H1 (cell line): ENCODE results near the gene NDUFB6. TPM values are rescaled to one million over a fixed set of nuclear protein-coding genes. Genes with fewer than 3 reads are reported as not detected.

Experiments
- CTCF ChIA-PET: fragments of 300-600 bp; sonication (Branson Sonifier 250); formaldehyde crosslinking; loops from one replicate; lab custom pipeline; 2021; ENCODE audit not compliant: partially characterized antibody; lab: Charles Lee
- POLR2A ChIA-PET: fragments of 300-600 bp; sonication (Branson Sonifier 250); formaldehyde crosslinking; loops from one replicate; lab custom pipeline; 2021; ENCODE audit warnings: inconsistent platforms; ENCODE audit not compliant: partially characterized antibody; lab: Charles Lee
- DNase-seq, 2 experiments: peaks; one replicate each; pipeline versions ENCODE4 v3.0.0 to v3.0.0-alpha.2; 2010 to 2022; ENCODE audit warnings: low spot score in 2 of 2, low read depth in 1 of 2, mixed read lengths in 1 of 2
- FAIRE-seq: peaks from 2 replicates; lab custom pipeline; 2011; peaks lifted over from hg19 to GRCh38; lab: Jason Lieb, UNC
- H2AFZ ChIP-seq: 2 replicates; pipeline ENCODE4 v1.8.1; 2012; ENCODE audit warnings: low read length, inconsistent platforms
- H2AK5ac ChIP-seq: 2 replicates; pipeline ENCODE4 v1.6.1; 2013; ENCODE audit warnings: low read depth, low read length
- H2BK120ac ChIP-seq: replicated peaks from 2 replicates; pipeline ENCODE3; 2013; ENCODE audit warnings: low read depth, low read length, inconsistent platforms
- H2BK12ac ChIP-seq: 2 replicates; pipeline ENCODE4 v1.6.1; 2013; ENCODE audit warnings: low read depth, low read length
- H2BK15ac ChIP-seq: 2 replicates; pipeline ENCODE4 v1.6.1; 2013; ENCODE audit warnings: low read length
- H2BK20ac ChIP-seq: 2 replicates; pipeline ENCODE4 v1.6.1; 2013; ENCODE audit warnings: low read length
- H2BK5ac ChIP-seq: 2 replicates; pipeline ENCODE4 v1.6.1; 2013; ENCODE audit warnings: low read depth, low read length
- H3K14ac ChIP-seq: 2 replicates; pipeline ENCODE4 v1.6.1; 2013; ENCODE audit warnings: inconsistent platforms; ENCODE audit not compliant: insufficient read length
- H3K18ac ChIP-seq: 2 replicates; pipeline ENCODE4 v1.6.1; 2013; ENCODE audit warnings: low read length; ENCODE audit errors: extremely low read depth
- H3K23ac ChIP-seq: 2 replicates; pipeline ENCODE4 v1.6.1; 2013; ENCODE audit warnings: inconsistent platforms; ENCODE audit not compliant: insufficient read length
- H3K23me2 ChIP-seq: 2 replicates; pipeline ENCODE4 v1.6.1; 2013; ENCODE audit warnings: low read depth, low read length
- H3K27ac ChIP-seq: 2 replicates; pipeline ENCODE4 v1.6.1; 2011; ENCODE audit warnings: low read depth, low read length, inconsistent platforms
- H3K27me3 ChIP-seq, 4 experiments: replicated peaks in 1 of 4; 1 replicate in 1 of 4; 2 replicates in 3 of 4; pipeline versions ENCODE4 v1.6.1 to v1.8.1; 2011 to 2013; ENCODE audit warnings: low read length in 3 of 4, mild to moderate bottlenecking in 3 of 4, inconsistent platforms in 2 of 4, mixed read lengths in 2 of 4, moderate library complexity in 1 of 4; ENCODE audit not compliant: control insufficient read depth in 3 of 4, insufficient read depth in 3 of 4; ENCODE audit errors: extremely low read depth in 1 of 4
- H3K36me3 ChIP-seq, 4 experiments: 2 replicates each; pipeline versions ENCODE4 v1.6.1 to v1.8.1; 2011 to 2013; ENCODE audit warnings: mild to moderate bottlenecking in 4 of 4, low read length in 3 of 4, moderate library complexity in 2 of 4, control low read depth in 1 of 4, inconsistent platforms in 1 of 4; ENCODE audit not compliant: insufficient read depth in 4 of 4, control insufficient read depth in 2 of 4
- H3K4ac ChIP-seq: replicated peaks from 2 replicates; pipeline ENCODE3; 2013; ENCODE audit warnings: low read length, low read depth, mixed read lengths, inconsistent platforms; ENCODE audit not compliant: insufficient read length
- H3K4me1 ChIP-seq, 4 experiments: replicated peaks in 1 of 4; 1 replicate in 1 of 4; 2 replicates in 3 of 4; pipeline versions ENCODE4 v1.6.1 to v1.8.1; 2011 to 2013; ENCODE audit warnings: low read length in 3 of 4, inconsistent platforms in 2 of 4, mixed read lengths in 1 of 4; ENCODE audit not compliant: insufficient read depth in 4 of 4, control insufficient read depth in 3 of 4
- H3K4me2 ChIP-seq, 2 experiments: 2 replicates each; pipeline versions ENCODE4 v1.6.1 to v1.8.1; 2011 to 2013; ENCODE audit warnings: low read depth in 2 of 2, low read length in 2 of 2, control low read depth in 1 of 2, inconsistent platforms in 1 of 2, mild to moderate bottlenecking in 1 of 2; ENCODE audit not compliant: insufficient read depth in 1 of 2
- H3K4me3 ChIP-seq, 4 experiments: fragments of 200-600, 300-600 bp in 1 of 4; sonication (generic), shearing (Covaris generic), sonication (Bioruptor Twin) in 1 of 4; 2 replicates each; pipeline versions ENCODE4 v1.5.1 to v1.8.1; 2011 to 2016; ENCODE audit warnings: low read length in 4 of 4, low read depth in 3 of 4, control low read depth in 2 of 4, inconsistent platforms in 2 of 4, mild to moderate bottlenecking in 2 of 4, mixed read lengths in 1 of 4, moderate library complexity in 1 of 4; ENCODE audit not compliant: insufficient read depth in 2 of 4; ENCODE audit errors: extremely low read depth in 1 of 4
- H3K56ac ChIP-seq: replicated peaks from 2 replicates; pipeline ENCODE3; 2013; ENCODE audit warnings: low read depth, mild to moderate bottlenecking, mixed read lengths, low read length, inconsistent platforms; ENCODE audit not compliant: insufficient read length
- H3K79me1 ChIP-seq: 2 replicates; pipeline ENCODE4 v1.6.1; 2013; ENCODE audit warnings: low read depth, low read length, control low read depth
- H3K79me2 ChIP-seq, 2 experiments: 2 replicates each; pipeline versions ENCODE4 v1.6.1 to v1.8.1; 2012 to 2013; ENCODE audit warnings: low read length in 2 of 2, mild to moderate bottlenecking in 2 of 2, inconsistent platforms in 1 of 2; ENCODE audit not compliant: insufficient read depth in 2 of 2, control insufficient read depth in 1 of 2
- H3K9ac ChIP-seq, 4 experiments: replicated peaks in 1 of 4; 1 replicate in 1 of 4; 2 replicates in 3 of 4; pipeline versions ENCODE4 v1.6.1 to v1.8.1; 2011 to 2013; ENCODE audit warnings: low read depth in 3 of 4, low read length in 3 of 4, control low read depth in 2 of 4, mild to moderate bottlenecking in 2 of 4, moderate library complexity in 2 of 4, inconsistent platforms in 1 of 4; ENCODE audit errors: extremely low read depth in 1 of 4
- H3K9me3 ChIP-seq, 2 experiments: 2 replicates each; pipeline versions ENCODE4 v1.6.1 to v1.8.1; 2012 to 2013; ENCODE audit warnings: mild to moderate bottlenecking in 2 of 2, moderate library complexity in 2 of 2, control low read depth in 1 of 2, inconsistent platforms in 1 of 2, low read depth in 1 of 2, low read length in 1 of 2, mixed read lengths in 1 of 2; ENCODE audit not compliant: insufficient read depth in 2 of 2
- H4K20me1 ChIP-seq, 2 experiments: replicated peaks in 1 of 2; 2 replicates each; pipeline versions ENCODE3 to v1.8.1; 2011 to 2013; ENCODE audit warnings: inconsistent platforms in 2 of 2, low read length in 2 of 2, mild to moderate bottlenecking in 1 of 2; ENCODE audit not compliant: insufficient read depth in 2 of 2, control insufficient read depth in 1 of 2
- H4K5ac ChIP-seq: 2 replicates; pipeline ENCODE4 v1.6.1; 2013; ENCODE audit warnings: low read length, low read depth, mixed read lengths, inconsistent platforms; ENCODE audit not compliant: insufficient read length
- H4K8ac ChIP-seq: 2 replicates; pipeline ENCODE4 v1.8.0; 2013; ENCODE audit warnings: mild to moderate bottlenecking, moderate library complexity, low read length, inconsistent platforms; ENCODE audit not compliant: insufficient read depth; ENCODE audit errors: extremely low read depth
- H4K91ac ChIP-seq: replicated peaks from 2 replicates; pipeline ENCODE3; 2013; ENCODE audit warnings: low read length, mixed read lengths, inconsistent platforms; ENCODE audit not compliant: insufficient read length
- ATF2 ChIP-seq: IDR thresholded peaks from 2 replicates; pipeline ENCODE4 v1.6.1; 2012; ENCODE audit warnings: low read length, inconsistent platforms
- BACH1 ChIP-seq: IDR thresholded peaks from 2 replicates; pipeline ENCODE4 v1.6.1; 2012; ENCODE audit warnings: low read length, improper control_type of control experiment
- CEBPB ChIP-seq: IDR thresholded peaks from 2 replicates; pipeline ENCODE4 v1.6.1; 2012; ENCODE audit warnings: low read depth, low read length
- PHF8 ChIP-seq: fragments of 200-600 bp; sonication (generic); conservative IDR thresholded peaks from 2 replicates; pipeline ENCODE4 v1.7.1; 2012; ENCODE audit warnings: low read depth, mild to moderate bottlenecking, inconsistent platforms, low read length, moderate library complexity
- SRF ChIP-seq: IDR thresholded peaks from 2 replicates; pipeline ENCODE4 v1.6.1; 2011; ENCODE audit warnings: mild to moderate bottlenecking, low read depth, low read length, moderate library complexity
- WGBS, 2 experiments: shearing (Covaris generic) in 1 of 2; methylation state at CpG; one replicate each; pipeline versions ENCODE4 v1.1.6 to v1.1.7; 2013 to 2015; ENCODE audit warnings: low lambda C conversion rate in 2 of 2, mixed read lengths in 2 of 2, inconsistent platforms in 1 of 2, low coverage in 1 of 2, missing lambda C conversion rate in 1 of 2; ENCODE audit not compliant: insufficient replicate concordance in 2 of 2, insufficient coverage in 1 of 2, insufficient read length in 1 of 2; ENCODE audit errors: extremely low coverage in 1 of 2, missing lambda C conversion rate in 1 of 2; 5-methylcytosine and 5-hydroxymethylcytosine counted together
- polyA plus RNA-seq, 7 experiments: library from polyadenylated mRNA; depleted of rRNA in 3 of 7; stranded (reverse) in 5 of 7; unstranded in 2 of 7; fragments of >200 nt in 5 of 7; fragments of 200-250 nt in 2 of 7; gene quantifications; 1 replicate in 5 of 7; 2 replicates in 1 of 7; 4 replicates in 1 of 7; pipeline versions ENCODE4 v1.2.1 to v1.2.3, GENCODE V29; 2011 to 2013; ENCODE audit warnings: missing spikeins in 2 of 7, mixed read lengths in 2 of 7
- total RNA-seq: library from RNA; stranded (reverse); fragmentation: NEBNext Ultra II Directional; extraction: Animal tissue kit (Norgen Biotek cat#: 25700); gene quantifications from 2 replicates; pipeline ENCODE4 v1.2.1, GENCODE V29; 2021

NDUFB6 gene
- total and polyA plus RNA-seq, 2 of the 8 experiments (the other 6 are each of a cell fraction or from before 2014, with no cell fraction given): 55.8 to 61.4 TPM

- Histone ChIP-seq H3K27me3 (no peaks in the 10 kb centered on the region), H4K5ac (no peak overlapping the region), H2BK15ac (no peak overlapping the region), H3K4me3 (no peak overlapping the region), H3K36me3 (no peaks in the 10 kb centered on the region; a peak in 1 of 8 replicates), H3K9ac (no peak overlapping the region; a peak in 1 of 7 replicates), H2AFZ (no peak overlapping the region), H3K4ac (no peak overlapping the region), H2BK12ac (no peak overlapping the region), H3K23ac (no peak overlapping the region), H3K9me3 (no peaks in the 10 kb centered on the region), H2AK5ac (no peak overlapping the region), H4K20me1 (peaks cover 9% of the 10 kb centered on the region in 2 experiments), H2BK120ac (no peak overlapping the region), H2BK5ac (no peak overlapping the region), H3K18ac (no peak overlapping the region), H2BK20ac (no peak overlapping the region), H3K79me1 (0 out of 2 replicates have a peak, but pooled peaks cover under 1% of the 10 kb centered on the region), H4K91ac (no peak overlapping the region), H3K4me1 (peaks cover 0 to 3% (median 0%) of the 10 kb centered on the region in 4 experiments; a peak in 2 of 7 replicates), H4K8ac (no peak overlapping the region), H3K79me2 (peaks cover 11 to 32% of the 10 kb centered on the region in 2 experiments), H3K14ac (no peak overlapping the region), H3K4me2 (no peak overlapping the region), H3K56ac (no peak overlapping the region), H3K23me2 (peaks cover 9% of the 10 kb centered on the region), H3K27ac (no peak overlapping the region)
- CTCF ChIA-PET: interaction anchor here (1.4 to 2.0 kb wide), 3 partner anchors 11 to 175 kb away, joined by 3 to 8 read pairs (median 8); no protein-coding TSS in a partner anchor
- POLR2A ChIA-PET: interaction anchor here (0.6 to 1.1 kb wide), 5 partner anchors 12 to 1560 kb away, joined by 3 read pairs; no protein-coding TSS in a partner anchor
- 88% methylated on average over 2 of the region's 2 CpGs; no CpG with 5 or more reads in 1 of the 2 experiments for WGBS, 2 experiments
- TF ChIP-seq CEBPB (peak; percentile 97), PHF8 (no peak), ATF2 (no peak), BACH1 (no peak), SRF (no peak)
- DNase-seq: no peak
- FAIRE-seq: no peak
These were observed 18.9 kb downstream of the NDUFB6 start for GRCh38 chr9:32554107-32554506.
